Karpas-422 (cell line): Measurements from ENCODE around the gene BMPR1A. TPM values are rescaled to one million over a fixed set of nuclear protein-coding genes. Genes with fewer than 3 reads are reported as not detected.
"Not testable (repeated sequence)": the region's sequence is repeated elsewhere in the genome, so short reads cannot be mapped to it uniquely, and the experiment has no call there.

ENCODE experiments used
- DNase-seq: peaks from one replicate; pipeline ENCODE4 v3.0.0-alpha.2; 2015
- H2AFZ ChIP-seq: fragments of 200-600 bp; sonication (generic); 2 replicates; pipeline ENCODE4 v1.6.1; 2014; ENCODE audit warnings: antibody characterized with exemption, low read length, mixed read lengths
- H3K27ac ChIP-seq: fragments of 200-600 bp; sonication (generic); 2 replicates; pipeline ENCODE4 v1.5.1; 2014; ENCODE audit warnings: mild to moderate bottlenecking, low read length, moderate library complexity
- H3K27me3 ChIP-seq: fragments of 200-600 bp; sonication (generic); 2 replicates; pipeline ENCODE4 v1.6.1; 2014; ENCODE audit warnings: low read length, mixed read lengths
- H3K36me3 ChIP-seq: fragments of 200-600 bp; sonication (generic); 2 replicates; pipeline ENCODE4 v1.6.1; 2014; ENCODE audit warnings: low read length, mixed read lengths; ENCODE audit not compliant: insufficient read depth
- H3K4me1 ChIP-seq: fragments of 200-600 bp; sonication (generic); 2 replicates; pipeline ENCODE4 v1.6.1; 2014; ENCODE audit warnings: mild to moderate bottlenecking, low read length, mixed read lengths
- H3K4me2 ChIP-seq: fragments of 200-600 bp; sonication (generic); 2 replicates; pipeline ENCODE4 v1.6.1; 2014; ENCODE audit warnings: low read length, low read depth, mild to moderate bottlenecking; ENCODE audit not compliant: poor library complexity, severe bottlenecking
- H3K4me3 ChIP-seq: fragments of 200-600 bp; sonication (generic); 2 replicates; pipeline ENCODE4 v1.5.1; 2014; ENCODE audit warnings: mild to moderate bottlenecking, antibody characterized with exemption, low read length, mixed read lengths
- H3K79me2 ChIP-seq: fragments of 200-600 bp; sonication (generic); 2 replicates; pipeline ENCODE4 v1.6.1; 2014; ENCODE audit warnings: mild to moderate bottlenecking, low read length, mixed read lengths
- H3K9ac ChIP-seq: fragments of 200-600 bp; sonication (generic); 2 replicates; pipeline ENCODE4 v1.6.0; 2014; ENCODE audit warnings: low read length
- H3K9me2 ChIP-seq: fragments of 200-600 bp; sonication (generic), shearing (Covaris generic); replicated peaks from 2 replicates; pipeline ENCODE4 v1.6.0; 2014; ENCODE audit warnings: mild to moderate bottlenecking, low read length, moderate library complexity; ENCODE audit not compliant: insufficient read depth
- H3K9me3 ChIP-seq: fragments of 300-700, 200-600 bp; sonication (generic); 2 replicates; pipeline ENCODE4 v1.6.1; 2014; ENCODE audit warnings: low read length, mixed read lengths
- H4K20me1 ChIP-seq: fragments of 200-600 bp; sonication (generic); 2 replicates; pipeline ENCODE4 v1.6.1; 2014; ENCODE audit warnings: mild to moderate bottlenecking, antibody characterized with exemption, low read length, low read depth; ENCODE audit not compliant: insufficient read depth
- total RNA-seq: library from RNA; depleted of rRNA; stranded (reverse); fragments of >200 nt; shearing (Covaris generic); gene quantifications from 2 replicates; pipeline ENCODE4 v1.2.3, GENCODE V29; 2014; ENCODE audit warnings: low replicate concordance

Gene BMPR1A
- total RNA-seq, 1 experiment from 2014 or later = 2.2 TPM

DNA sequence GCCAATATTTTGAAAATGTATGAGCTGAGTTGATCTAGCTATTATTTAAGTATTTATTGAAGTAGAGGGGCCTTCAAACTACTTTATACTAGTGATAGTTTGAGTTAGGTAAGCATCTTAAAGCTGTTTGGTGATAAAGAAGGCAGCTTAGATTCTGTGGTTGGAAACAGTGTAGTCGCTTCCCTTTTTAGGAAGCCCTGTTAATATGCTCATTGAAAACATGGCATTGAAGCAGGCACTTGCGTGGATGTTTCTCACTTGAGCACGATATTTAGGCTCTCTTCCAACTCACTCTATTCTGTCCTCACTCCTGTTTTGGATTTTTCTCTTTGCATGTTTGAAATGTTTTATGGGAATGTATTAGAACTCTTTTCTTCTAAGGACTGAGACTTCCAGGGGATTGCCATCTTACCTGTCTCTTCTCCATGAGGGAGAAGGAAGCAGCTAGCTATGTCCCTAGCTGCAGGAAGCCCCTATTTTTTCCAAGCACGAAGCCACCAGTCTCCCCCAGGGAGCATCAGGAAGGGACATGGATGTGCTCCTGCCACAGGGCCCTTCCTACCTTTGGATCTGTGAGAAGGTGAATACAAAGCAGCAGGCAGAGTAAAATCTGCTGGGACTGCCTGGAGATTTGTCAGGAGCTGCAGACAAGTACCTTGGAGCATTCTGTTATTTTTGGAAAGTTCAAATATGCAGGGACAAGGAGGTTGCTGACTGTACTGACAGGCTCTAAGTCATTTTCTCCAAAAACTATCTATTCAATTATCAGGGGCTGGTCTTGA, 22.0 kb upstream of the BMPR1A start:
- H3K27me3 ChIP-seq = no peaks in the 10 kb centered on the region
- H3K79me2 ChIP-seq = no peaks in the 10 kb centered on the region
- H2AFZ ChIP-seq = no peak overlapping the region
- H3K9me3 ChIP-seq = no peaks in the 10 kb centered on the region
- no peaks in the 10 kb centered on the region for H3K4me1 ChIP-seq
- no peak overlapping the region for H3K9ac ChIP-seq
- no peak overlapping the region for H3K27ac ChIP-seq
- H3K4me2 ChIP-seq = no peak overlapping the region
- H3K4me3 ChIP-seq = no peak overlapping the region
- no peak for DNase-seq
- no peaks in the 10 kb centered on the region for H3K36me3 ChIP-seq
- H3K9me2 ChIP-seq = no peaks in the 10 kb centered on the region
- no peaks in the 10 kb centered on the region for H4K20me1 ChIP-seq

DNA sequence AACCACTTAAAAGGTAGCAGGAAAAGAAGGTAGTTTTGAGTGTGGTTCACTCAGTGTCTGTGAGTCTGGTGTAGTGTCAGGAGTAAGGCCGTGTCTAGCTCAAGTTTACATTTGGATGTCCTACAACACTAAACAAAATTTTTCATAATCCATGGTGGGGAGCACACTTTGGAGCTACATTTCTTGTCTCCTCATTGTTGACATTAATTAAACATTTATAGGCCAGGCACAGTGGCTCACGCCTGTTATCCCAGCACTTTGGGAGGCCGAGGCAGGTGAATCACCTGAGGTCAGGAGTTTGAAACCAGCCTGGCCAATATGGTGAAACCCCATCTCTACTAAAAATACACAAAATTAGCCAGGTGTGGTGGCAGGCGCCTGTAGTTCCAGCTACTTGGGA, 21.1 kb upstream of the BMPR1A start:
- not testable (repeated sequence) for H3K4me3 ChIP-seq, DNase-seq, H3K79me2 ChIP-seq, H3K36me3 ChIP-seq, H2AFZ ChIP-seq, H3K9me2 ChIP-seq, H3K9me3 ChIP-seq, H4K20me1 ChIP-seq, H3K4me1 ChIP-seq, H3K9ac ChIP-seq, H3K27ac ChIP-seq, H3K4me2 ChIP-seq, H3K27me3 ChIP-seq

DNA sequence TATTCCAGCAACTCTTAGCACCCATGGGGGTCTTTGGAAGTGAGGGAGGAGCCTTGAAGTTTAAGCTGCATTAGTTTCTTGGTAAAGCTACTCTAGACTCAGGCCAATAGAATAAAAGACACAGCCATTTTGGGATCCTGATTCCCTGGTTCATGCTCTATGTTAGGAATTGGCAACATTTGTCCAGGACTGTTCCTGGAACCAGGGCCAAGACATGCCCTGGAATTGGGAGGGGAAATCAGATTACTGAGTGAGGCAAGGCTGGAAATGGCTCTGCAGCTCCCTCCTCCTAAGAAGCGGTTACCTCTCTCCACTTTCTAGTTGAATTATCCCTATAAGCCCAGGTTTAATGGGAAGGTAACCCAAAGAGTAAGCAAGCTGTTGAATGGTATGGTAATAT, 14.2 kb upstream of the BMPR1A start:
- DNase-seq = no peak

DNA sequence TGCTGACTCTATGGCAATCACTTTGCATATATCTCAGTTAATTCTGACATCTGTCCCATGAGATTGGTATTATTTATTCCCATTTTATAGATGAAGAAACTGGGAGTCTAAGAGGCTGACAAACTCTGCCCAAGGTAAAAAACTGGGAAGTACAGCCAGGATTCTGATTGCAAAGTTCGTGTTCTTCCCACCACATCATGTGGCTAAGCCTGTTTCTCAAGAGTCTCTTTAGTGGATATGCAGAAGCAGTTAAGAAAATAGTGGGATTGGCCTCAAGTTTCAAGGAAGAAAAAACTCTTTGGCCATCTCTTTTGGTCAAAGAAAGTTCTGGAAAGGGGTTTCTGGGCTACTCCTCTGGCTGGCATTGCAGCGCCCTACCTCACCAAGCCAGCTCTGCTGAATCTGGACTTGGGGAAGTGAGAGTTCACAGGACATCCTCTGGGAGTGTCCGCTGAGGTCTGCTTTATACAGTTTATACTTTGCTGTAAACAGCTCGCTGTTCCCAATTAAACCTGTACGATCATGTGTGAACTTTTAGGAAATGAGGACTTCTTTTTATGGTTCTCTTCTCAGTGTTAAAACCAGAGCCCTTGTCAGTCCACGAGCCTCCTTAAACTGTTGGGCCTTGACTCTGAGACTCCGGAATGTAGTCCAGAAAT, 12.2 kb upstream of the BMPR1A start:
- no peak overlapping the region for H3K9ac ChIP-seq
- DNase-seq = no peak
- H3K36me3 ChIP-seq = no peaks in the 10 kb centered on the region
- no peak overlapping the region for H2AFZ ChIP-seq
- H3K9me3 ChIP-seq = no peaks in the 10 kb centered on the region
- no peaks in the 10 kb centered on the region for H3K27me3 ChIP-seq
- H3K79me2 ChIP-seq = no peaks in the 10 kb centered on the region
- no peak overlapping the region for H3K27ac ChIP-seq
- H4K20me1 ChIP-seq = no peaks in the 10 kb centered on the region
- H3K4me3 ChIP-seq = no peak overlapping the region
- H3K4me1 ChIP-seq = no peaks in the 10 kb centered on the region
- no peak overlapping the region for H3K4me2 ChIP-seq
- H3K9me2 ChIP-seq = no peaks in the 10 kb centered on the region

More for the DNA sequence above, 14.2 kb upstream of the BMPR1A start:
- no peak overlapping the region for H2AFZ ChIP-seq
- H3K9ac ChIP-seq = no peak overlapping the region
- no peaks in the 10 kb centered on the region for H3K4me1 ChIP-seq
- H3K36me3 ChIP-seq = no peaks in the 10 kb centered on the region
- H4K20me1 ChIP-seq = no peaks in the 10 kb centered on the region
- H3K79me2 ChIP-seq = no peaks in the 10 kb centered on the region
- no peak overlapping the region for H3K4me3 ChIP-seq
- no peak overlapping the region for H3K4me2 ChIP-seq
- H3K9me2 ChIP-seq = no peaks in the 10 kb centered on the region
- no peaks in the 10 kb centered on the region for H3K9me3 ChIP-seq
- H3K27me3 ChIP-seq = no peaks in the 10 kb centered on the region
- H3K27ac ChIP-seq = no peak overlapping the region

DNA sequence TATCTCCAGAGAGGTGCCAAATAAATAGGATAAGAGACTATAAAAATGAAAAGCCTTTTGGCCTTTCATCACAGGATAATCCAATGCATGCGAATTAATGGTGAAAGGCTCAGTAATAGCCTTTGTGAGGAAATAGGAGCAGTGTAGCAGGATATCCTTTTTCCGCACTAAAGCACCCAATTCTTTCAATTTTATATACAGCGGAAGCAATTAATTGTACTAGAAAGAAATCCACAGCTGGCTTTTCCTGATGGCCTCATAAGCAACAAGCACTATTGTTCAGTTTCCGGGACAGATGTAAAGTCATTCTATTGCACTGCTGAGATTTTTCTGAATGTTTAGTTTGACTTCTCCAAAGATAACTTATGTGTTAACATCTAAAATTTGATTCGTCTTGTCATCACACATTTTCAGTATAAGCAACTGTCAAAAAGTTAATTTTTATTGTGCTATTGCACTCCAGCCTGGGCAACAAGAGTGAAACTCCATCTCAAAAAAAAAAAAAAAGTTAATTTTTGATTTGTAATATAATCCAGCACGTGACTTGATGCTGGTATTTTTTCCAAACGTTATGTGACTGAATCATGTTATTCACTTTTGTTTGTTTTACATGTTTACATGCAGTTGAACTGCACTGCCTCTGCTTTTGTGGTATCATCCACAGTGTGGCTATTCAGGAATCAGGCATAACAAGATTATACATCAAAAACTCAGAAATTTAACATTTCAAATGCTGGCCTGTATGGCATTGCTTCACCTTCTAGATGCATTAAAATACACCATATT, 8.4 kb upstream of the BMPR1A start:
- Histone ChIP-seq H3K4me1 (no peaks in the 10 kb centered on the region), H3K4me2 (no peak overlapping the region), H3K9ac (no peak overlapping the region), H3K9me3 (no peaks in the 10 kb centered on the region), H3K79me2 (no peaks in the 10 kb centered on the region), H3K4me3 (no peak overlapping the region), H3K27me3 (no peaks in the 10 kb centered on the region), H4K20me1 (no peaks in the 10 kb centered on the region), H2AFZ (no peak overlapping the region), H3K36me3 (no peaks in the 10 kb centered on the region), H3K27ac (no peak overlapping the region), H3K9me2 (no peaks in the 10 kb centered on the region)
- DNase-seq = no peak

DNA sequence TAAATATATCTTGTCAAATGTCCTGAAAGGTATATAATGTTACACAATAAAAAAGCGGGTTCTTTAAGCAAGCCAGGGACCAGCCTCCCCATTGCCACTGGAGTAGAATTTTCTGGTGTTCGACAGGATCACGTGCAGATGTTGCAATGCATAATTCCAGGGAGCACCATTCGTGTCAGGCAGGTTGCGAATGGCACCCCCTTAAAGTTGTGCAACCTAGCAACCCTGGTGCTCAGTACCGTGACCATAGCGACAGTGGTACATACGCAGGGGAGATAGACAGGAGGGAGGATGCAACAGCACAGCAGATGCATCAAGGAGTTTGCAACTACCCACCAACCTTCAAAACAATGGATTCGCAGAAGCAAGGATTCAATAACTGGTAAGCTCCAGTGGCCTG, 6.6 kb upstream of the BMPR1A start:
- no peaks in the 10 kb centered on the region for H3K9me3 ChIP-seq
- no peaks in the 10 kb centered on the region for H3K9me2 ChIP-seq
- no peak overlapping the region for H2AFZ ChIP-seq
- no peaks in the 10 kb centered on the region for H3K36me3 ChIP-seq
- no peaks in the 10 kb centered on the region for H3K27me3 ChIP-seq
- H3K27ac ChIP-seq = no peak overlapping the region
- H3K4me3 ChIP-seq = no peak overlapping the region
- DNase-seq = no peak
- H3K4me2 ChIP-seq = no peak overlapping the region
- no peaks in the 10 kb centered on the region for H3K79me2 ChIP-seq
- H3K4me1 ChIP-seq = no peaks in the 10 kb centered on the region
- H3K9ac ChIP-seq = no peak overlapping the region
- H4K20me1 ChIP-seq = no peaks in the 10 kb centered on the region

DNA sequence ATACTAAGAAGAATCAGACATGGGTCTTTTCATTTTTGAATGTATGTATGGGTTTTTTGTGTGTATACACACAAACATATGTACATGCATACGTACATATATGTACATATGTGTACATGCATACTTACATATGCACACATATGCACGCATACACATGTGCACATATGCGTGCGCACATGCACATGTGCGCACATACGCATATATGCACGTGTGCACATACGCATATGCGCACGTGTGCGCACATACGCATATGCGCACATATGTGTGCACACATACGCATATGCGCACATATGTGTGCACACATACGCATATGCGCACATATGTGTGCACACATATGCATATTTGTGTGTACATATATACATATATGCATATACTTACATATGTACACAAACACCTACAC, 4.9 kb upstream of the BMPR1A start:
- H3K9ac ChIP-seq = no peak overlapping the region
- H2AFZ ChIP-seq = no peak overlapping the region
- H3K4me1 ChIP-seq = peaks cover 8% of the 10 kb centered on the region
- no peak overlapping the region for H3K4me3 ChIP-seq
- H3K4me2 ChIP-seq = no peak overlapping the region
- H3K36me3 ChIP-seq = no peaks in the 10 kb centered on the region
- H3K9me3 ChIP-seq = no peaks in the 10 kb centered on the region
- no peak for DNase-seq
- no peaks in the 10 kb centered on the region for H3K79me2 ChIP-seq
- no peak overlapping the region for H3K27ac ChIP-seq
- no peaks in the 10 kb centered on the region for H3K9me2 ChIP-seq
- H3K27me3 ChIP-seq = no peaks in the 10 kb centered on the region
- no peaks in the 10 kb centered on the region for H4K20me1 ChIP-seq

DNA sequence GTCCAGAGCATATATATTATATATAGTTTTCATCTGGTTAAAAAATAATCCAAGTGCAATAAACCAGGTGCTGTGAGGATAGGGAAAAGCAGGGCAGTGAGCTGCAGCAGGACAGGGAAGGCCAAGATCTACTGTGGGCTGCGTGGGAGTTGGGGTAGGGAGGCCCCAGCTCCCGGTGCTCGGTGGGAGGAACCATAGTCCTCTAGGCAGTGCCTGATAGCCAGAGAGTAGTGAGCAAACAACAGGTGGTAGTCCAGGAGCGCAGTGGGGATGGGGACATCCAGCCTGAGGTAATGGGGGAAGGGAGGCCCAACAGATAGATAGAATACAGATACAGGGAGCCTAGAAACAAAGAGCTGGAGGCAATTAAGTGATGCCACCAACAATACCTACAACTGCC, 4.1 kb upstream of the BMPR1A start:
- DNase-seq = no peak
- no peak overlapping the region for H3K4me3 ChIP-seq
- no peak overlapping the region for H2AFZ ChIP-seq
- no peak overlapping the region for H3K4me2 ChIP-seq
- H4K20me1 ChIP-seq = no peaks in the 10 kb centered on the region
- H3K9me2 ChIP-seq = no peaks in the 10 kb centered on the region
- no peak overlapping the region for H3K27ac ChIP-seq
- no peaks in the 10 kb centered on the region for H3K27me3 ChIP-seq
- H3K9me3 ChIP-seq = no peaks in the 10 kb centered on the region
- no peaks in the 10 kb centered on the region for H3K79me2 ChIP-seq
- peaks cover 10% of the 10 kb centered on the region for H3K4me1 ChIP-seq
- no peaks in the 10 kb centered on the region for H3K36me3 ChIP-seq
- H3K9ac ChIP-seq = no peak overlapping the region
